HCT116 (cell line): ENCODE data around the gene SPACA5. TPM values are rescaled to one million over a fixed set of nuclear protein-coding genes. Genes with fewer than 3 reads are reported as not detected.
A peak's percentile ranks its signal among the peaks of the same experiment; 100 is the strongest.

Source experiments
- ATAC-seq: fragments of 200-7000 bp; cut with Tn5 transposase; 2 replicates; pipeline ENCODE4 v1.9.1; 2020; ENCODE audit warnings: mild to moderate bottlenecking, moderate library complexity
- BruUV-seq: library from RNA; stranded (reverse); fragments of 400-500 nt; replicated peaks from 2 replicates; lab custom pipeline; 2021; lab: Mats Ljungman, UMichigan
- CTCF ChIA-PET: fragments of 300-600 bp; sonication (Branson Sonifier 250); formaldehyde crosslinking; loops from one replicate; lab custom pipeline; 2021; ENCODE audit warnings: antibody characterized with exemption; lab: Charles Lee
- POLR2A ChIA-PET: fragments of 300-600, 350-600 bp; sonication (Branson Sonifier 250); formaldehyde crosslinking; loops from one replicate; lab custom pipeline; 2021; ENCODE audit warnings: antibody characterized with exemption; lab: Charles Lee
- RAD21 ChIA-PET, 2 experiments: fragments of 300-600 bp; sonication (Branson Sonifier 250); formaldehyde crosslinking; loops; one replicate each; lab custom pipeline; 2023; ENCODE audit warnings: low total read pairs in 2 of 2; ENCODE audit not compliant: uncharacterized antibody in 2 of 2, unreplicated experiment in 2 of 2, low non-redundant PET in 1 of 2; lab: Charles Lee
- DNase-seq: peaks from one replicate; pipeline ENCODE4 v3.0.0-alpha.2; 2010; ENCODE audit warnings: low read depth, low spot score
- H2AFZ ChIP-seq: fragments of 200-600 bp; shearing (Covaris generic), sonication (generic); 2 replicates; pipeline ENCODE4 v1.6.1; 2017; ENCODE audit warnings: low read depth, mixed run types, mixed read lengths, antibody characterized with exemption, low read length; ENCODE audit not compliant: poor library complexity, severe bottlenecking
- H3K27ac ChIP-seq: 2 replicates; pipeline ENCODE4 v1.5.1; 2012; ENCODE audit warnings: low read depth, low read length
- H3K27me3 ChIP-seq: fragments of 200-600 bp; sonication (generic); 2 replicates; pipeline ENCODE4 v1.6.1; 2016; ENCODE audit warnings: mixed run types, low read length, mixed read lengths; ENCODE audit not compliant: insufficient read depth
- H3K36me3 ChIP-seq, 2 experiments: fragments of 200-500 bp in 1 of 2; fragments of 200-600 bp in 1 of 2; sonication (Bioruptor generic) in 1 of 2; sonication (generic) in 1 of 2; 2 replicates each; pipeline versions ENCODE4 v1.5.1 to v1.6.1; 2014 to 2016; ENCODE audit warnings: low read length in 2 of 2, inconsistent platforms in 1 of 2, mixed read lengths in 1 of 2, mixed run types in 1 of 2; ENCODE audit not compliant: insufficient read depth in 2 of 2, control insufficient read depth in 1 of 2
- H3K4me1 ChIP-seq, 2 experiments: fragments of 200-600 bp in 1 of 2; sonication (generic) in 1 of 2; 2 replicates each; pipeline versions ENCODE4 v1.5.1 to v1.6.1; 2012 to 2017; ENCODE audit warnings: low read length in 2 of 2, inconsistent platforms in 1 of 2, mild to moderate bottlenecking in 1 of 2, mixed read lengths in 1 of 2, mixed run types in 1 of 2, moderate library complexity in 1 of 2; ENCODE audit not compliant: insufficient read depth in 2 of 2, control insufficient read depth in 1 of 2
- H3K4me2 ChIP-seq: fragments of 200-600 bp; sonication (generic); 2 replicates; pipeline ENCODE4 v1.6.1; 2017; ENCODE audit warnings: mixed run types, low read length, mixed read lengths
- H3K4me3 ChIP-seq, 2 experiments: fragments of 200-600 bp in 1 of 2; sonication (generic) in 1 of 2; replicated peaks in 1 of 2; 2 replicates each; pipeline ENCODE4 v1.5.1; 2011 to 2016; ENCODE audit warnings: low read length in 2 of 2, control low read depth in 1 of 2, low read depth in 1 of 2, mild to moderate bottlenecking in 1 of 2, mixed read lengths in 1 of 2, mixed run types in 1 of 2
- H3K79me2 ChIP-seq: fragments of 200-600 bp; sonication (generic); 2 replicates; pipeline ENCODE4 v1.6.1; 2017; ENCODE audit warnings: mild to moderate bottlenecking, mixed run types, low read length, moderate library complexity, mixed read lengths; ENCODE audit not compliant: insufficient read depth
- H3K9ac ChIP-seq: fragments of 200-600 bp; sonication (generic); 2 replicates; pipeline ENCODE4 v1.6.1; 2016; ENCODE audit warnings: low read length, mixed read lengths
- H3K9me2 ChIP-seq: fragments of 200-600 bp; sonication (generic), shearing (Covaris generic); 2 replicates; pipeline ENCODE4 v1.6.1; 2017; ENCODE audit warnings: mixed run types, mild to moderate bottlenecking, moderate library complexity; ENCODE audit not compliant: insufficient read depth
- H3K9me3 ChIP-seq, 2 experiments: fragments of 200-500 bp in 1 of 2; fragments of 200-600 bp in 1 of 2; sonication (Bioruptor generic) in 1 of 2; sonication (generic) in 1 of 2; 2 replicates each; pipeline ENCODE4 v1.6.1; 2014 to 2017; ENCODE audit warnings: low read length in 2 of 2, mixed read lengths in 2 of 2, inconsistent platforms in 1 of 2, low read depth in 1 of 2, mild to moderate bottlenecking in 1 of 2, mixed run types in 1 of 2, moderate library complexity in 1 of 2; ENCODE audit not compliant: control insufficient read depth in 1 of 2, insufficient read depth in 1 of 2
- H4K20me1 ChIP-seq: fragments of 200-600 bp; sonication (generic), shearing (Covaris generic); 2 replicates; pipeline ENCODE4 v1.6.1; 2017; ENCODE audit warnings: mixed run types, mild to moderate bottlenecking, moderate library complexity; ENCODE audit not compliant: insufficient read depth
- CBX3 ChIP-seq: IDR thresholded peaks from 2 replicates; pipeline ENCODE4 v1.6.1; 2012; ENCODE audit warnings: low read depth
- CEBPB ChIP-seq: IDR thresholded peaks from 2 replicates; pipeline ENCODE4 v1.6.1; 2012; ENCODE audit warnings: low read depth
- CTCF ChIP-seq, 3 experiments: fragments of 200-600 bp in 1 of 3; sonication (generic) in 1 of 3; IDR thresholded peaks in 2 of 3; conservative IDR thresholded peaks in 1 of 3; 2 replicates each; pipeline ENCODE4 v1.5.1; 2012 to 2017; ENCODE audit warnings: low read depth in 2 of 3, low read length in 2 of 3, antibody characterized with exemption in 1 of 3, borderline replicate concordance in 1 of 3, control low read depth in 1 of 3, mild to moderate bottlenecking in 1 of 3, mixed read lengths in 1 of 3, mixed run types in 1 of 3, moderate library complexity in 1 of 3; ENCODE audit not compliant: insufficient read depth in 1 of 3
- EGR1 ChIP-seq: IDR thresholded peaks from 2 replicates; pipeline ENCODE4 v1.6.1; 2012; ENCODE audit warnings: low read depth
- EZH2 ChIP-seq: fragments of 200-600 bp; sonication (generic); IDR thresholded peaks from 2 replicates; pipeline ENCODE4 v1.6.1; 2017; ENCODE audit warnings: antibody characterized with exemption, mixed run types
- EZH2phosphoT487 ChIP-seq: fragments of 200-600 bp; IDR thresholded peaks from 2 replicates; pipeline ENCODE4 v1.6.1; 2018; ENCODE audit warnings: antibody characterized with exemption, borderline replicate concordance
- FOSL1 ChIP-seq: IDR thresholded peaks from 2 replicates; pipeline ENCODE4 v1.6.1; 2012; ENCODE audit warnings: low read depth
- JUND ChIP-seq: IDR thresholded peaks from 2 replicates; pipeline ENCODE4 v1.6.1; 2012
- POLR2A ChIP-seq: IDR thresholded peaks from 2 replicates; pipeline ENCODE4 v1.7.0; 2011; ENCODE audit warnings: borderline replicate concordance; ENCODE audit not compliant: insufficient read depth, insufficient read length; ENCODE audit errors: extremely low read depth
- POLR2AphosphoS5 ChIP-seq: IDR thresholded peaks from 2 replicates; pipeline ENCODE4 v1.6.1; 2011; ENCODE audit warnings: mild to moderate bottlenecking, low read depth, low read length, moderate library complexity
- RAD21 ChIP-seq: IDR thresholded peaks from 2 replicates; pipeline ENCODE4 v1.6.1; 2012; ENCODE audit warnings: low read depth, mild to moderate bottlenecking
- REST ChIP-seq: IDR thresholded peaks from 2 replicates; pipeline ENCODE4 v1.6.1; 2012; ENCODE audit warnings: low read depth
- SIN3A ChIP-seq: IDR thresholded peaks from 2 replicates; pipeline ENCODE4 v1.6.1; 2012; ENCODE audit warnings: low read depth
- SP1 ChIP-seq: IDR thresholded peaks from 2 replicates; pipeline ENCODE4 v1.6.1; 2012; ENCODE audit warnings: low read depth
- SRF ChIP-seq: IDR thresholded peaks from 2 replicates; pipeline ENCODE4 v1.6.1; 2012; ENCODE audit warnings: low read depth
- TCF7L2 ChIP-seq: IDR thresholded peaks from 2 replicates; pipeline ENCODE4 v1.7.0; 2011; ENCODE audit warnings: borderline replicate concordance, inconsistent platforms; ENCODE audit not compliant: insufficient read depth, insufficient read length; ENCODE audit errors: extremely low read depth
- YY1 ChIP-seq: IDR thresholded peaks from 2 replicates; pipeline ENCODE4 v1.6.1; 2011; ENCODE audit warnings: low read length, low read depth, moderate library complexity, mild to moderate bottlenecking; ENCODE audit not compliant: insufficient replicate concordance; ENCODE audit errors: extremely low read depth
- ZBTB33 ChIP-seq: IDR thresholded peaks from 2 replicates; pipeline ENCODE4 v1.6.1; 2011; ENCODE audit warnings: mild to moderate bottlenecking, low read length, moderate library complexity; ENCODE audit not compliant: insufficient replicate concordance; ENCODE audit errors: extremely low read depth
- ZFX ChIP-seq: fragments of 450-650 bp; IDR thresholded peaks from 2 replicates; pipeline ENCODE4 v1.6.1; 2017
- ZNF274 ChIP-seq: fragments of 200-500 bp; sonication (Bioruptor generic); IDR thresholded peaks from 2 replicates; pipeline ENCODE4 v1.6.1; 2014; ENCODE audit warnings: mild to moderate bottlenecking, low read depth, low read length, inconsistent platforms
- intact Hi-C: fragments of 100-400 bp; cut with micrococcal nuclease; formaldehyde crosslinking; loops from 2 replicates; pipeline ENCODE4 v1.10.0; 2022
- total RNA-seq: library from RNA; stranded (reverse); gene quantifications from one replicate; pipeline ENCODE4 v1.2.1, GENCODE V29; 2021; ENCODE audit not compliant: unreplicated experiment
- TF ChIP-seq, protein P1 (sequence below): IDR thresholded peaks from 2 replicates; pipeline ENCODE4 v1.6.1; 2012

SPACA5 gene
- total RNA-seq, 1 experiment from 2014 or later, result not detected

DNA sequence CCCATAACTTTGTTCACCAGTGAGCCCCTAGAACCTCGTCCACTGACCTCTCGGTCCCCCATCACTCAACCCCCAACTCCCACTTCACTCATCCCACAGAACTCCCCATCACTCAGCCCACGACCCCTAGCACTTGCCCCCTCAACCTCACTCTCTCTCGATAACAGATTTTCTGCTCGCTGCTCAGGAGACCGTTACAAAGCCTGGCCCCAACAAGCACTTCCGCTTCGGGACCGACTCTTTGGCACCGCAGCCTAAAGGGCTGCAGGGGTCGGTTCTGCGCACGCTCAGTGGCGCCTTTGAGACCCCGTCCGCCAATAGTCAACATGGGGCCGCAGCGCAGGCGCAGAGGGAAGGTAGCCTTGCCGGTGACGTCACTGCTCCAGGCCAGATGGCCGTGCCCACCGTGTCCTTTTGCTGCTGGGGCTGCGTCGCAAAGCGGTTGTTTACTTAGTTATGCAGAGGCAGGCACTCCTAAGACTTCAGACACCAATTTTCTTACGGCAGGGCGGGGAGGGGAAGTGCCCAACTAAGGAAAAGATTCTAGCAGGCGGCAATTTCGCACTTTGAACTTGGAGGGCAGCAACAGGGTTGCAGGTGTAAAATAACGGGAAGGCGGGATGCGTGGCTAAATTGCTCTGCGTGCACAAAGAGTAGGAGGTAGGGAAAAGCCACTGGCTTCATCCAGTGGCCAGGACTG lies 2.9 kb upstream of the SPACA5 start, which contains the start of gene ZNF182:
ZNF182 (minus strand) TSS at position 232 of the 700 bp plus-strand sequence. CDS start 1,380 bp downstream, outside the sequence.
- no peak within 1 kb of the TSS for H2AFZ ChIP-seq
- H3K27me3 ChIP-seq, result no peaks in the 10 kb centered on the region
- peak within 1 kb of the TSS; percentile 36 for H3K27ac ChIP-seq
- intact Hi-C loops, result no loop called here
- no TSS peak for BruUV-seq
- DNase-seq (peak; percentile 67), ATAC-seq (peak; percentile 96)
- H3K36me3 ChIP-seq, result no peaks in the 10 kb centered on the region
- CTCF ChIA-PET, result no interaction called here
- H3K9me3 ChIP-seq, result no peaks in the 10 kb centered on the region
- H3K4me3 ChIP-seq, result peak within 1 kb of the TSS; percentile 70 to 73
- POLR2A ChIA-PET, result no interaction called here
- H4K20me1 ChIP-seq, result no peaks in the 10 kb centered on the region
- H3K4me1 ChIP-seq, result no peaks in the 10 kb centered on the region
- H3K9me2 ChIP-seq, result no peaks in the 10 kb centered on the region
- peak within 1 kb of the TSS; percentile 78 for H3K4me2 ChIP-seq
- RAD21 ChIA-PET, result no interaction called here
- H3K79me2 ChIP-seq, result no peaks in the 10 kb centered on the region
- H3K9ac ChIP-seq, result peak within 1 kb of the TSS; percentile 65
- no peak for TF ChIP-seq FOSL1
- TF ChIP-seq TCF7L2, result peak; percentile 52
- TF ChIP-seq CEBPB, result no peak
- no peak for TF ChIP-seq CTCF (IDR thresholded peaks at IDR 0.05 in 2 of 3, conservative IDR thresholded peaks at IDR 0.05 in 1 of 3; ENCODE audit: borderline replicate concordance in 1 of 3, insufficient read depth in 1 of 3, low read depth in 2 of 3, low read length in 2 of 3)
- 0 out of 2 replicates have a peak, but pooled peaks have one; percentile 39 for TF ChIP-seq SIN3A
- TF ChIP-seq EZH2, result no peak
- TF ChIP-seq, protein P1, sequence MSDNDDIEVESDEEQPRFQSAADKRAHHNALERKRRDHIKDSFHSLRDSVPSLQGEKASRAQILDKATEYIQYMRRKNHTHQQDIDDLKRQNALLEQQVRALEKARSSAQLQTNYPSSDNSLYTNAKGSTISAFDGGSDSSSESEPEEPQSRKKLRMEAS, result no peak
- TF ChIP-seq EGR1, result no peak
- TF ChIP-seq SP1, result no peak; the same call in 1 of the 2 replicates
- TF ChIP-seq ZFX, result no peak
- peak; percentile 95 for TF ChIP-seq YY1
- no peak for TF ChIP-seq EZH2phosphoT487
- TF ChIP-seq POLR2AphosphoS5, result peak; percentile 69
- no peak for TF ChIP-seq SRF
- no peak for TF ChIP-seq JUND
- TF ChIP-seq CBX3, result no peak
- no peak for TF ChIP-seq POLR2A
- no peak for TF ChIP-seq REST
- no peak for TF ChIP-seq ZNF274
- no peak for TF ChIP-seq RAD21
- no peak for TF ChIP-seq ZBTB33
